Testis (tissue), 2 donors: ENCODE results near the gene FILIP1L.

Source experiments
- CTCF ChIP-seq, 3 experiments: fragments of 450-650 bp in 2 of 3; fragments of 200-600 bp in 1 of 3; sonication (generic) in 1 of 3; IDR thresholded peaks; one replicate each; pipeline ENCODE4 v1.5.1; 2016 to 2019; ENCODE audit warnings: antibody characterized with exemption in 3 of 3, mild to moderate bottlenecking in 2 of 3, moderate library complexity in 1 of 3
- POLR2A ChIP-seq: fragments of 450-650 bp; IDR thresholded peaks from one replicate; pipeline ENCODE4 v1.6.1; 2017; ENCODE audit warnings: antibody characterized with exemption, mild to moderate bottlenecking, moderate library complexity

GRCh38 chr3:99899603-99900002, 214.7 kb downstream of the FILIP1L start:
- TF ChIP-seq POLR2A = no peak
- no peak for TF ChIP-seq CTCF (IDR thresholded peaks at IDR 0.05)
